ENCODE data around the gene HIC1. TPM values are rescaled to one million over a fixed set of nuclear protein-coding genes. Genes with fewer than 3 reads are reported as not detected.
A peak's percentile ranks its signal among the peaks of the same experiment; 100 is the strongest.

Gene HIC1
- total and polyA plus RNA-seq, 9 of the 15 experiments (the other 6 are each of a cell fraction or from before 2014, with no cell fraction given): 0.01 to 2.5 (median 0.18) TPM

GRCh38 chr17:2050300-2051060, 4.4 kb upstream of the HIC1 start (continued):
- TF ChIP-seq NR2F6 (CRISPR knock-in tag; IDR thresholded peaks at IDR 0.05) (no peak), DEAF1 (CRISPR knock-in tag; IDR thresholded peaks at IDR 0.05) (no peak), PATZ1 (CRISPR knock-in tag; IDR thresholded peaks at IDR 0.05; ENCODE audit: borderline replicate concordance) (no peak), NCOR1 (IDR thresholded peaks at IDR 0.05) (no peak), FOSL1 (tag; conservative IDR thresholded peaks at IDR 0.05) (peak; percentile 43), MEF2D (tag; conservative IDR thresholded peaks at IDR 0.05; ENCODE audit: low read depth) (no peak), ETS1 (conservative IDR thresholded peaks at IDR 0.05; ENCODE audit: control insufficient read depth, low read depth, low read length) (peak; percentile 48; the same call in 1 of the 2 replicates), MTA3 (IDR thresholded peaks at IDR 0.05; ENCODE audit: borderline replicate concordance) (peak; percentile 61; the same call in 1 of the 2 replicates), FOXA3 (CRISPR knock-in tag; conservative IDR thresholded peaks at IDR 0.05 in 1 of 2, IDR thresholded peaks at IDR 0.05 in 1 of 2) (no peak), SAFB2 (IDR thresholded peaks at IDR 0.05; ENCODE audit: borderline replicate concordance, low read depth, low read length, severe bottlenecking) (no peak), KLF10 (CRISPR knock-in tag; IDR thresholded peaks at IDR 0.05) (no peak), ETV5 (CRISPR knock-in tag; IDR thresholded peaks at IDR 0.05; ENCODE audit: low read depth) (no peak), MYC (IDR thresholded peaks at IDR 0.05; ENCODE audit: low read depth, low read length) (peak; percentile 89), MYC (CRISPR knock-in tag; IDR thresholded peaks at IDR 0.05; ENCODE audit: borderline replicate concordance, low read depth) (no peak), ZNF766 (CRISPR knock-in tag; conservative IDR thresholded peaks at IDR 0.05) (0 out of 2 replicates have a peak, but pooled peaks have one; percentile 39), CXXC5 (CRISPR knock-in tag; IDR thresholded peaks at IDR 0.05) (peak; percentile 69), EGR1 (conservative IDR thresholded peaks at IDR 0.05) (peak; percentile 70), THAP12 (CRISPR knock-in tag; IDR thresholded peaks at IDR 0.05) (no peak), KDM4B (IDR thresholded peaks at IDR 0.05; ENCODE audit: borderline replicate concordance in 2 of 2, low read depth in 1 of 2) (no peak), MAZ (CRISPR knock-in tag; conservative IDR thresholded peaks at IDR 0.05 in 1 of 2, IDR thresholded peaks at IDR 0.05 in 1 of 2) (peak; percentile 72 to 83)

Measured in K562 (cell line).